Nephron progenitor cell (in vitro differentiated cells): ENCODE data around the gene C10orf90.

Experiments
- DNase-seq: peaks from one replicate; pipeline ENCODE4 v3.0.0; 2021
- H3K27ac Mint-ChIP-seq: 2 replicates; pipeline ENCODE4 v1.8.0; 2021; ENCODE audit warnings: mild to moderate bottlenecking, moderate library complexity, mixed read lengths
- H3K27me3 Mint-ChIP-seq: 2 replicates; pipeline ENCODE4 v1.8.0; 2021; ENCODE audit warnings: mild to moderate bottlenecking, low read depth, mixed read lengths; ENCODE audit not compliant: poor library complexity
- H3K36me3 Mint-ChIP-seq: 2 replicates; pipeline ENCODE4 v1.8.0; 2021; ENCODE audit warnings: low read depth, mixed read lengths
- H3K4me1 Mint-ChIP-seq: 2 replicates; pipeline ENCODE4 v1.8.0; 2021; ENCODE audit warnings: mixed read lengths
- H3K4me3 Mint-ChIP-seq: 2 replicates; pipeline ENCODE4 v1.8.0; 2021; ENCODE audit warnings: mild to moderate bottlenecking, moderate library complexity, mixed read lengths
- H3K9me3 Mint-ChIP-seq: 2 replicates; pipeline ENCODE4 v1.8.0; 2021; ENCODE audit warnings: mild to moderate bottlenecking, moderate library complexity, mixed read lengths
- CTCF ChIP-seq: fragments of 200-600 bp; sonication (generic); IDR thresholded peaks from 2 replicates; pipeline ENCODE4 v1.5.0; 2021; ENCODE audit warnings: antibody characterized with exemption

The C10orf90 gene

GRCh38 chr10:126568809-126569385, 101.6 kb downstream of the C10orf90 start:
- no peak for TF ChIP-seq CTCF
- DNase-seq, result no peak
- H3K4me3 Mint-ChIP-seq, result no peak overlapping the region

GRCh38 chr10:126565871-126566270, 104.6 kb downstream of the C10orf90 start:
- no peaks in the 10 kb centered on the region for H3K9me3 Mint-ChIP-seq
- H3K4me1 Mint-ChIP-seq, result peaks cover 38% of the 10 kb centered on the region
- TF ChIP-seq CTCF, result no peak
- no peak overlapping the region for H3K27ac Mint-ChIP-seq
- no peaks in the 10 kb centered on the region for H3K36me3 Mint-ChIP-seq
- H3K27me3 Mint-ChIP-seq, result peaks cover 7% of the 10 kb centered on the region
- no peak for DNase-seq
- H3K4me3 Mint-ChIP-seq, result no peak overlapping the region

More at GRCh38 chr10:126568809-126569385, 101.6 kb downstream of the C10orf90 start:
- no peaks in the 10 kb centered on the region for H3K36me3 Mint-ChIP-seq
- no peaks in the 10 kb centered on the region for H3K9me3 Mint-ChIP-seq
- peaks cover 22% of the 10 kb centered on the region for H3K4me1 Mint-ChIP-seq
- H3K27ac Mint-ChIP-seq, result no peak overlapping the region
- H3K27me3 Mint-ChIP-seq, result peaks cover 7% of the 10 kb centered on the region

- DNase-seq, result no peak
- no peak for TF ChIP-seq CTCF
- H3K9me3 Mint-ChIP-seq, result no peaks in the 10 kb centered on the region
- peaks cover 7% of the 10 kb centered on the region for H3K27me3 Mint-ChIP-seq
- peaks cover 41% of the 10 kb centered on the region for H3K4me1 Mint-ChIP-seq
- H3K36me3 Mint-ChIP-seq, result no peaks in the 10 kb centered on the region
- no peak overlapping the region for H3K27ac Mint-ChIP-seq
- H3K4me3 Mint-ChIP-seq, result no peak overlapping the region
Observed at GRCh38 chr10:126565441-126565840, 105.1 kb downstream of the C10orf90 start.

GRCh38 chr10:126564326-126564888, 106.1 kb downstream of the C10orf90 start:
- peaks cover 9% of the 10 kb centered on the region for H3K27me3 Mint-ChIP-seq
- DNase-seq, result no peak

GRCh38 chr10:126563361-126563760, 107.1 kb downstream of the C10orf90 start:
- TF ChIP-seq CTCF, result no peak
- peaks cover 23% of the 10 kb centered on the region for H3K4me1 Mint-ChIP-seq
- no peak overlapping the region for H3K27ac Mint-ChIP-seq
- H3K4me3 Mint-ChIP-seq, result no peak overlapping the region
- H3K9me3 Mint-ChIP-seq, result no peaks in the 10 kb centered on the region
- no peak for DNase-seq
- H3K36me3 Mint-ChIP-seq, result no peaks in the 10 kb centered on the region
- peaks cover 10% of the 10 kb centered on the region for H3K27me3 Mint-ChIP-seq

More at GRCh38 chr10:126564326-126564888, 106.1 kb downstream of the C10orf90 start:
- Mint-ChIP-seq H3K27ac (no peak overlapping the region), H3K9me3 (no peaks in the 10 kb centered on the region), H3K36me3 (no peaks in the 10 kb centered on the region), H3K4me3 (no peak overlapping the region), H3K4me1 (peaks cover 33% of the 10 kb centered on the region)
- no peak for TF ChIP-seq CTCF
